Muscle layer of colon (tissue), 2 donors: ENCODE measurements around the gene CD2.

ENCODE experiments used
- H3K27ac ChIP-seq: one replicate; pipeline ENCODE4 v1.7.0; 2013; ENCODE audit warnings: low read depth, mild to moderate bottlenecking, low read length, moderate library complexity
- H3K27me3 ChIP-seq, 2 donors: one replicate each; pipeline ENCODE4 v1.7.0; 2013; ENCODE audit warnings: low read length in 2 of 2, mild to moderate bottlenecking in 2 of 2; ENCODE audit not compliant: insufficient read depth in 2 of 2, control insufficient read depth in 1 of 2
- H3K36me3 ChIP-seq: one replicate; pipeline ENCODE4 v1.7.0; 2013; ENCODE audit warnings: mild to moderate bottlenecking, low read length; ENCODE audit not compliant: insufficient read depth
- H3K4me1 ChIP-seq: one replicate; pipeline ENCODE4 v1.7.0; 2013; ENCODE audit warnings: mild to moderate bottlenecking, low read length; ENCODE audit not compliant: insufficient read depth
- H3K4me3 ChIP-seq, 2 donors: one replicate each; pipeline ENCODE4 v1.7.0; 2013; ENCODE audit warnings: low read length in 2 of 2, low read depth in 1 of 2, mild to moderate bottlenecking in 1 of 2, moderate library complexity in 1 of 2
- H3K9ac ChIP-seq: one replicate; pipeline ENCODE4 v1.7.0; 2013; ENCODE audit warnings: low read length
- H3K9me3 ChIP-seq: one replicate; pipeline ENCODE4 v1.7.0; 2013; ENCODE audit warnings: mild to moderate bottlenecking, low read length
- donor health status: abdominal sarcoma.
- donor health status: Adenocarcinoma of cecum.

CD2 gene

GRCh38 chr1:116733476-116734365 lies 20.5 kb upstream of the CD2 start:
- Histone ChIP-seq H3K9me3 (no peaks in the 10 kb centered on the region), H3K4me1 (no peaks in the 10 kb centered on the region), H3K9ac (no peak overlapping the region), H3K36me3 (no peaks in the 10 kb centered on the region), H3K4me3 (no peak overlapping the region), H3K27ac (no peak overlapping the region), H3K27me3 (no peaks in the 10 kb centered on the region)

- no peak overlapping the region for H3K27ac ChIP-seq
- no peaks in the 10 kb centered on the region for H3K4me1 ChIP-seq
- no peaks in the 10 kb centered on the region for H3K36me3 ChIP-seq
- no peak overlapping the region for H3K4me3 ChIP-seq
- no peak overlapping the region for H3K9ac ChIP-seq
- no peaks in the 10 kb centered on the region for H3K27me3 ChIP-seq
- no peaks in the 10 kb centered on the region for H3K9me3 ChIP-seq
Measured at GRCh38 chr1:116735246-116735645, 19.0 kb upstream of the CD2 start.

- H3K27ac ChIP-seq, result no peak overlapping the region
- H3K4me3 ChIP-seq, result no peak overlapping the region
- H3K27me3 ChIP-seq, result no peaks in the 10 kb centered on the region
- no peak overlapping the region for H3K9ac ChIP-seq
- H3K9me3 ChIP-seq, result no peaks in the 10 kb centered on the region
- no peaks in the 10 kb centered on the region for H3K4me1 ChIP-seq
- H3K36me3 ChIP-seq, result no peaks in the 10 kb centered on the region
Measured at GRCh38 chr1:116737020-116737854, 17.0 kb upstream of the CD2 start.

- H3K27me3 ChIP-seq, result no peaks in the 10 kb centered on the region
- no peaks in the 10 kb centered on the region for H3K4me1 ChIP-seq
- no peak overlapping the region for H3K4me3 ChIP-seq
- no peak overlapping the region for H3K27ac ChIP-seq
- no peak overlapping the region for H3K9ac ChIP-seq
- H3K9me3 ChIP-seq, result no peaks in the 10 kb centered on the region
- H3K36me3 ChIP-seq, result no peaks in the 10 kb centered on the region
Measured at GRCh38 chr1:116737855-116738321, 16.3 kb upstream of the CD2 start.

GRCh38 chr1:116738673-116739370 lies 15.4 kb upstream of the CD2 start:
- Histone ChIP-seq H3K27ac (no peak overlapping the region), H3K4me3 (no peak overlapping the region), H3K27me3 (no peaks in the 10 kb centered on the region)

GRCh38 chr1:116739371-116740012 lies 14.7 kb upstream of the CD2 start:
- Histone ChIP-seq H3K27ac (no peak overlapping the region), H3K4me1 (no peaks in the 10 kb centered on the region), H3K9ac (no peak overlapping the region), H3K27me3 (no peaks in the 10 kb centered on the region), H3K9me3 (peaks cover 14% of the 10 kb centered on the region), H3K4me3 (no peak overlapping the region), H3K36me3 (no peaks in the 10 kb centered on the region)

More at GRCh38 chr1:116738673-116739370, 15.4 kb upstream of the CD2 start:
- no peak overlapping the region for H3K9ac ChIP-seq
- no peaks in the 10 kb centered on the region for H3K36me3 ChIP-seq
- peaks cover 8% of the 10 kb centered on the region for H3K9me3 ChIP-seq
- no peaks in the 10 kb centered on the region for H3K4me1 ChIP-seq

- Histone ChIP-seq H3K36me3 (no peaks in the 10 kb centered on the region), H3K27ac (no peak overlapping the region), H3K4me3 (no peak overlapping the region), H3K9ac (no peak overlapping the region), H3K4me1 (no peaks in the 10 kb centered on the region), H3K27me3 (no peaks in the 10 kb centered on the region), H3K9me3 (peaks cover 14% of the 10 kb centered on the region)
Measured at GRCh38 chr1:116740296-116740695, 13.9 kb upstream of the CD2 start.

- Histone ChIP-seq H3K27ac (no peak overlapping the region), H3K4me1 (no peaks in the 10 kb centered on the region), H3K9me3 (peaks cover 14% of the 10 kb centered on the region), H3K9ac (no peak overlapping the region), H3K27me3 (no peaks in the 10 kb centered on the region), H3K4me3 (no peak overlapping the region), H3K36me3 (no peaks in the 10 kb centered on the region)
Measured at GRCh38 chr1:116740746-116741145, 13.5 kb upstream of the CD2 start.

- Histone ChIP-seq H3K9ac (no peak overlapping the region), H3K36me3 (no peaks in the 10 kb centered on the region), H3K9me3 (peaks cover 14% of the 10 kb centered on the region), H3K4me3 (no peak overlapping the region), H3K27me3 (no peaks in the 10 kb centered on the region), H3K4me1 (no peaks in the 10 kb centered on the region), H3K27ac (no peak overlapping the region)
Measured at GRCh38 chr1:116741836-116742565, 12.2 kb upstream of the CD2 start.

GRCh38 chr1:116743535-116743934 lies 10.7 kb upstream of the CD2 start:
- Histone ChIP-seq H3K9me3 (peaks cover 22% of the 10 kb centered on the region), H3K36me3 (no peaks in the 10 kb centered on the region), H3K4me3 (no peak overlapping the region), H3K9ac (no peak overlapping the region), H3K4me1 (no peaks in the 10 kb centered on the region), H3K27me3 (no peaks in the 10 kb centered on the region), H3K27ac (no peak overlapping the region)
